Activated CD8-positive, alpha-beta T cell treated with anti-CD3 and anti-CD28 coated beads, Interleukin-2, amount 10 ng/mL, durations not matched to agents 7 days and 5 days (primary cell): Measurements from ENCODE around the gene RDH5. TPM values are rescaled to one million over a fixed set of nuclear protein-coding genes. Genes with fewer than 3 reads are reported as not detected.

ENCODE experiments used
- ATAC-seq: fragments of 150-1000 bp; cut with Tn5 transposase; one replicate; pipeline ENCODE4 v1.10.0; 2021; ENCODE audit warnings: moderate library complexity
- CTCF ChIA-PET: fragments of 350-600 bp; sonication (Branson Sonifier 250); formaldehyde crosslinking; loops from one replicate; lab custom pipeline; 2021; ENCODE audit warnings: antibody characterized with exemption; lab: Charles Lee
- POLR2A ChIA-PET: fragments of 350-600 bp; sonication (Branson Sonifier 250); formaldehyde crosslinking; loops from one replicate; lab custom pipeline; 2021; ENCODE audit warnings: antibody characterized with exemption; lab: Charles Lee
- DNase-seq: peaks from one replicate; pipeline ENCODE4 v3.0.0-alpha.2; 2020
- H3K27ac Mint-ChIP-seq: one replicate; pipeline ENCODE4 v1.8.0; 2021; ENCODE audit warnings: mild to moderate bottlenecking, mixed read lengths
- H3K27me3 Mint-ChIP-seq: one replicate; pipeline ENCODE4 v1.8.0; 2021; ENCODE audit warnings: low read depth, mixed read lengths
- H3K36me3 Mint-ChIP-seq: one replicate; pipeline ENCODE4 v1.8.0; 2021; ENCODE audit warnings: low read depth, mixed read lengths
- H3K4me1 Mint-ChIP-seq: one replicate; pipeline ENCODE4 v1.8.0; 2021; ENCODE audit warnings: low read depth, mixed read lengths
- H3K4me3 Mint-ChIP-seq: one replicate; pipeline ENCODE4 v1.8.0; 2021; ENCODE audit warnings: mild to moderate bottlenecking, mixed read lengths
- H3K9me3 Mint-ChIP-seq: one replicate; pipeline ENCODE4 v1.8.0; 2022; ENCODE audit warnings: mixed read lengths; ENCODE audit not compliant: insufficient read depth
- total RNA-seq, 2 experiments: library from RNA; stranded (reverse); gene quantifications; one replicate each; pipeline ENCODE4 v1.2.3, GENCODE V29; 2021

The RDH5 gene
- total RNA-seq, 2 experiments from 2014 or later, result 12.0 to 12.1 TPM

DNA sequence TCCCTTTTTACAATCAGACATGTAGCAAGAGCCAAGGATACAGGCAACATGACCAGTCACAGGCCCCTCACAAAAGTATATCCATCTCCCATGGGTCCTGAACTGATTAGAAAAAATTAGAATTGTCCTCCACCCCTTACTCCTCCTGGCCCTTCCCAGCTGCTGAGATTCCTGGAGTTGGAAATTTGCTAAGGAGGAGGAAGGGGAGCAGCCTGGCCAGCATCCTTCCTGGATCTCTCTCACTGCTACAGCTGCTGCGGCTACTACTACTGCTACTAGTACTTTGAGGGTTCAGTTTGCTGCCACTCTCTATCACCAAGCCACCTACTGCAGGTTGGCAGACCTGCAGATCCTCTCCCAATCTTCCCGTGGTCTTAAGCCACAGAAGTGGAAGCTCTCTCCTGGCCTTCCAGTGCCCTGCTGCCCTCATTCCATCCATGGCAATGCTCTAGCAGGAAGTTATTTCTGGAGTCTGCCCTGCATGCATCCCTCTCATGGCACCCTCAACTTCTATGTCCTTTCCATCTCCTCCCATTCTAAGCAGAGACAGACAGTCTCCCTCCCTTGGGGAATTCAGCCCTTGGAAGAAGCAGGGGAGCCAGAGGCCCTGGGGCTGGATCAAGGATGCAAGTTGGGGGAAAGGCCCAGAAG lies 13.5 kb upstream of the RDH5 start:
- H3K4me1 Mint-ChIP-seq, result peaks cover 20% of the 10 kb centered on the region
- ChIA-PET POLR2A (interaction anchor here (0.8 kb wide), 1 partner anchor 9 kb away, joined by 5 read pairs; the partner anchor contains the start of gene BLOC1S1), CTCF (interaction anchor here (0.7 to 1.6 kb wide), 7 partner anchors 9 to 63 kb away, joined by 3 to 6 read pairs (median 4); partner anchors contain the start of gene BLOC1S1)
- DNase-seq, result no peak
- no peak for ATAC-seq
- H3K9me3 Mint-ChIP-seq, result no peaks in the 10 kb centered on the region
- no peaks in the 10 kb centered on the region for H3K36me3 Mint-ChIP-seq
- peaks cover 41% of the 10 kb centered on the region for H3K27me3 Mint-ChIP-seq
- H3K27ac Mint-ChIP-seq, result no peak overlapping the region
- peak overlapping the region; percentile 76 for H3K4me3 Mint-ChIP-seq

DNA sequence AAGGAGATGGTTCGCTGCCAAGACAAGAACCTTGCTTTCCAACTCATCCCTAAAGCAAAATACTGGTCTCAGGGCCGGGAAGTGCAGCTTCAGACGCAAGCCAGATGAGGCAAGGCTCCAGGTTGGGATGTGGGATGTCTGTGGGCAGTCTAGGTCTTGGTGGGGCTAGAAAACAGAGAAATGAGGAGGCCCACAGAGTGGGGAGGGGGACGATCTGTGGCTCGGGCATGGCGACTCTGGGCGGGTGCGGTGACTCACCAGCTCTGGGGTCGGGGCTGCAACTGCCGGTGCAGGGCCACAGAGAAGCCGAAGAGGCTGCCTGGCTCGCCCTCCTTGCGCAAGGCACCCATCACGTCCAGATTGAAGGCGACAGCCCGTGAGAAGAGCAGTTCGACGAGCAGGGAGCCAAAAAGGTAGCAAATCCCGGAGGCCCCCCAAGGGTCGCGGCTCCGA lies 12.9 kb upstream of the RDH5 start:
- Mint-ChIP-seq H3K4me1 (peaks cover 20% of the 10 kb centered on the region), H3K27ac (no peak overlapping the region), H3K4me3 (peak overlapping the region; percentile 76), H3K36me3 (no peaks in the 10 kb centered on the region), H3K27me3 (peaks cover 45% of the 10 kb centered on the region), H3K9me3 (no peaks in the 10 kb centered on the region)
- POLR2A ChIA-PET, result interaction anchor here (0.8 kb wide), 1 partner anchor 9 kb away, joined by 5 read pairs; the partner anchor contains the start of gene BLOC1S1
- ATAC-seq (peak; percentile 5), DNase-seq (no peak)
- CTCF ChIA-PET, result no interaction called here

DNA sequence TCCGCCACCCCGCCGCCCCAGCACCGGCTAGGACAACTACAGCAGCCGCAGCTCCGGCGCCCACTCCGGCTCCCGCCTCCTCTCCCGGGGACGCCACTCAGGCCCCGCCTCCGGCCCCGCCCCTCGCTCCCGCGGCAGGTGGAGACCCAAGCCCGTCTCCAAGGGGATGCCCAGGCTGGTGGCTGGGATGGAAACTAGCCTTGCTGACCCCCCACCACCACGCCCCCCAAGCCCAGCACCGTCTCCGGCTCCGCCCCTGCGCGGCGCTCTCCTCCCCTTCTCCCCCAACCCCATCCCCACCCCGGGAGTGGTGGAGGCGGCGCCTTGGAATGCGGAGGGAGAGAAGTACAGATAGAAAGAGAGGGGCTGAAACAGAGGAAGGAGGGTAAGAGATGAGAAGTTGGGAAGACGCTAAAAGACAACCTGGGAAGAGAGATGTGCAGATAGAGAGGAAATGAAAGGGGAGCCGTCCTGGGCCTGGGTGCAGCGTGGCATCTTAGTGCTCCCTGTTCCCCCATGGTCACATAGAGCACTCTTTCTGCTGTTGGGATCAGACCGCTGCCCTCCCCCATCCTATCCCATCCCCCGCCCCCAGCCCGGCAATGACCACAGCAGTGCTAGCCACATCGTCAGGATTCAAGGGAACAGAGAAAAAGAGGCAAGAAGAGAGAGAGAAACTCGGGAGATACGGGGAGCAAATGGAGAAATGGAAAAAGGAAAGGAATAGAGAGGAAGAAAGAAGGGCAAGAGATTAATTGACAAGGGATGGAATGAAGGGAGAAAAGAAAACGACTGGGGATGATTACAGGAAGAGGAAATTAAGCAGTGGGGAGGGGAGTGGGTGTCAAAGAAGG lies 12.1 kb upstream of the RDH5 start, which contains the start of gene ITGA7:
TSS of gene ITGA7 (minus strand) at position 64 of the 854 bp plus-strand sequence. CDS start 222 bp downstream, outside the sequence.
- peak; percentile 91 for ATAC-seq
- H3K4me3 Mint-ChIP-seq, result peak within 1 kb of the TSS; percentile 76
- H3K36me3 Mint-ChIP-seq, result no peaks in the 10 kb centered on the region
- peaks cover 51% of the 10 kb centered on the region for H3K27me3 Mint-ChIP-seq
- H3K4me1 Mint-ChIP-seq, result peaks cover 20% of the 10 kb centered on the region
- peak; percentile 65 for DNase-seq
- ChIA-PET POLR2A (no interaction called here), CTCF (no interaction called here)
- H3K9me3 Mint-ChIP-seq, result no peaks in the 10 kb centered on the region
- H3K27ac Mint-ChIP-seq, result no peak within 1 kb of the TSS

DNA sequence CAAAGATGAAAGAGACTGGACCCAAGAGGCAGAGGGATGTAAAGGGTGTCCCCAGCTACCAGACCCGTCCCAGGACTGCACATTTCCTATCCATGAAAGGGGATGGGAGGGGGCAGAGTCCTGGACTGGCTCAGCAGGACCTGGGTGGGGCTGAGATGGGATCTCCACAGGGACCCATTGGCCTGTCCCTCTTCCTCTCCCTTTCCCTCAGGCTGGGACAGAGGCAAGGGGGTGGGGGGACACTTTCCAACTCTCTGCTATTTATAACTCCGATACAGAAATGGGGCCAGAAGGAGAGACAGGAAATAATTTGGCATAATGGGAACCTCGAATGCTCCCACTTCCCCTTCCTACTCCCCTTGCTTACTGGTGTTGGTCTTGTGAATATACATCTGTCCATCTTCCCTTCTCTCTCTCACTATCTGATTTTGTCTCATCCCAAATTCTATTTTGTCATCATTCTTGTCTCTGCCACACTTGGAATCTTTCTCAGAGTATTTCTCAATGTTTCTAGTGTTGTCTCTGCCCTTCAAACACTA lies 11.4 kb upstream of the RDH5 start:
- Mint-ChIP-seq H3K4me1 (peaks cover 20% of the 10 kb centered on the region), H3K9me3 (no peaks in the 10 kb centered on the region), H3K4me3 (peak overlapping the region; percentile 76), H3K27ac (no peak overlapping the region), H3K27me3 (peaks cover 54% of the 10 kb centered on the region), H3K36me3 (no peaks in the 10 kb centered on the region)
- ATAC-seq (no peak), DNase-seq (no peak)
- POLR2A ChIA-PET, result no interaction called here
- CTCF ChIA-PET, result no interaction called here

DNA sequence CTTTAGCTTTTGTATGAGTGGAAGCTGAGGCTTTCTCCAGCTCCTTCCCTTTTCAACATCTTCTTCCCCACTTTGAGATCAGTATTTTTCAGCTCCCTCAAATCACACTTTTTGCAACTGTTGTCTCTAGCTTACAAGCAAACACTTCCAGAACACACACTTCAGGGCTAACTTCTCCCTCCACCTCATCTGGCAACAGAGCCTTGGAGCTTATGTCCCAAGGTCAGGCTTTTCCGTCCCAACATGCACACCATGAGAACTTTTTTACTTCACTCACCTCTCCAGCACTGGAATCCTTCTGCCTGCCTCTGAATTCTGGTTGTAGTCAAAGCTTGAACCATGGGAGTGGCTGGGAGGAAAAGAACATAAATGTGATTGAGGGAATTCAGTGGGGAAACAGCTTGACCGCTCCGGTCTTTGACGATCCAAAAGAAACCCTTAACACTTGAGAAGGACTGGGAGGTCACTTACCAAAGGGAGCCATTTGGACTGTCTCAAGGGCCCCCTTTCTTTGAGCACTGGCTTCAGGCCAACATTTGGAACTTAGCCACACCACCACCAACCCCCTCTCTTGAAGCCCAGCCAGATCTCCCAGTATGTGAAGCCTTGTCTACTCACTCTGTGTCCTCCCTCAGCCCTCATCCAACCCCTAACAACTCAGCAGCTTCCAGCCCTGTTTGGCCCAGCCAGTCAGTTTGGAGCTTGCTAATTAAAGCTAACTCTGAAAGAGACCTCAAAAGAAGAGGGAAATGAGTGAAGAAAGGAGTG lies 8.2 kb upstream of the RDH5 start:
- ChIA-PET CTCF (interaction anchor here (1.1 to 1.8 kb wide), 3 partner anchors 27 to 65 kb away, joined by 3 to 5 read pairs (median 3); no protein-coding TSS in a partner anchor), POLR2A (no interaction called here)
- Mint-ChIP-seq H3K9me3 (no peaks in the 10 kb centered on the region), H3K27me3 (peaks cover 46% of the 10 kb centered on the region), H3K4me1 (peaks cover 33% of the 10 kb centered on the region), H3K27ac (no peak overlapping the region), H3K36me3 (peaks cover 3% of the 10 kb centered on the region), H3K4me3 (no peak overlapping the region)
- DNase-seq, result no peak
- ATAC-seq, result no peak

DNA sequence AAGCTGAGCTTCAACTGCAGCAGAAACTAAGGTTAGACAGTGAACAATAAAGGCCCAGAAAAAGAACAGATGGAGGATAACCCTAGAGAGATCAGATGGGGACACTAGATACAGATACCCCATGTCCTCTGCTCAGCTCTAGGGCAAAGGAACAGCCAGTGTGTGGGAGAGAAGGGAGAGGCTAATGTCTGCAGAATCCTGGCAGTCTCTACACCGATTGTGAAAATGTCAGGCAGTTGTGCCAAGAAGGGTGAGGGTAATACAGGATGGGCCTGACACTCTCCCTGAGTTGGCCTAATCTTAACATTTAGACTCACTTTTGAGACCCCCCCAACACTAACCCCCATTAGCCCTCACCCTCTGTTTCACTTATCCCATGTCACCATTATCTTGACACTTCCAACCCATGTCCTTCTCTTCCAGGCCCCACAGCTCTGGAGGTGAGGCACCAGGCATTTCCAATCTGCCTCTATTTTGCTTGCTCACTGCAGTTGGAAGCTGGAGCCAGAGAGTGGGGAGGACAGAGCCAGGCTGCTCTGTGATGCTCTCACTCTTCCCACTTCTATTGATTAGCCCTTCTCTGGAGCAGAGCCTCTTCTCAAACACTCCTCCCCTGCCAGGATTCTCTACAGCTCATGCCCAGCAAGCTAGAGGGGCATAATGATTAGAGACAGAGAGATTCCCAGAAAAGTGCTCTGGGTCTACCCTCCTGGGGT lies 7.3 kb upstream of the RDH5 start:
- ATAC-seq (no peak), DNase-seq (no peak)
- Mint-ChIP-seq H3K27me3 (peaks cover 41% of the 10 kb centered on the region), H3K4me3 (no peak overlapping the region), H3K36me3 (peaks cover 8% of the 10 kb centered on the region), H3K27ac (no peak overlapping the region), H3K9me3 (no peaks in the 10 kb centered on the region), H3K4me1 (peaks cover 36% of the 10 kb centered on the region)
- ChIA-PET CTCF (interaction anchor here (1.1 to 1.6 kb wide), 2 partner anchors 26 to 66 kb away, joined by 3 to 5 read pairs; no protein-coding TSS in a partner anchor), POLR2A (no interaction called here)

DNA sequence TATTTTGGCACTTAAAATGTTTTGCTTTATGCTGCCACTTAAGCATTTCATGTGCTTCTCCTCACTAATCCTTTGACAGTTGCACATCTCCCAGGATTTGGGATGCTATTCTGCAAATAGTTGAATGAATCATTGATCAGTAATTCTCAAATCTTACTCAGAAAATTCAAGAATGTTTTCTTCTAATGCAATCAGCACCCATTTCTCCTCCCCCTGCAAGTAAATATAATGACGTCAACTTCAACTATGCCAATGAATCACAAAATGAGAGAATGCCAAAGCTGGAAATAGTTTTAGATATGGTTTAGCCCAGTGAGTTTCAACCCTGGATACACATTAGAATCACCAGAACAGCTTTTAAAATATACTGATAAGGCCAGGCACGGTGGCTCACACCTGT lies 6.5 kb upstream of the RDH5 start:
- ChIA-PET POLR2A (no interaction called here), CTCF (interaction anchor here (0.9 to 1.6 kb wide), 2 partner anchors 11 to 25 kb away, joined by 3 to 5 read pairs; no protein-coding TSS in a partner anchor)
- Mint-ChIP-seq H3K4me3 (no peak overlapping the region), H3K27ac (no peak overlapping the region), H3K36me3 (peaks cover 14% of the 10 kb centered on the region), H3K27me3 (peaks cover 35% of the 10 kb centered on the region), H3K9me3 (no peaks in the 10 kb centered on the region), H3K4me1 (peaks cover 38% of the 10 kb centered on the region)
- DNase-seq (no peak), ATAC-seq (no peak)

DNA sequence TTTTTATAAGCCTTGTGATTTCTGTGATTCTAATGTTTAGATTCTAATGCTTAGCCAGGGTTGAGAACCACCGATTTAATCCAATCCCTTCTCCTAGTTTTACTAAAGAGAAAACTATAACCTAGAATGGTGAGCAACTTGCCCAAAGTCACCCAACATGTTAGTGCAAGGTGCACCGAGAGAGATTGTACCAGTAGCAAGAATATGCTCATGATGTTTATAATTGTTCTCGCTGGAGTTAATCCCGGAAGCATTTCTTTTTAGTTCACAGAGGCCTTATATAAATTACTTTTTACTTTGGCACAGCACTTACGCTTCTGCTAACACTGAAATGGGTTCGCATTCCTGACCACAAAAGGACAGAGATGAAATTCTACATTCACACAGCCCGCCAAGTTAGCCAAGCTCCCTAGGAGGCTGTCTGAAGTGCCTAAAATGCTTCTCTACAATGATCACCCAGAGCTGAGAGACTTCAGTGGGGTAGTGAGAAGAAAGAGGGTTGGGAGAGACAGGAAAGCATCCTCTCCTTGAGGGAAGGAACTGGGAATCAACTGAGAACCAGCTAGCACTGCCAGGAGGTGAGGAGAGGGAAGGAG lies 4.9 kb upstream of the RDH5 start:
- POLR2A ChIA-PET, result interaction anchor here (1.2 to 3.3 kb wide), 6 partner anchors 8 to 218 kb away, joined by 3 to 28 read pairs (median 4); partner anchors contain the start of gene CD63

DNA sequence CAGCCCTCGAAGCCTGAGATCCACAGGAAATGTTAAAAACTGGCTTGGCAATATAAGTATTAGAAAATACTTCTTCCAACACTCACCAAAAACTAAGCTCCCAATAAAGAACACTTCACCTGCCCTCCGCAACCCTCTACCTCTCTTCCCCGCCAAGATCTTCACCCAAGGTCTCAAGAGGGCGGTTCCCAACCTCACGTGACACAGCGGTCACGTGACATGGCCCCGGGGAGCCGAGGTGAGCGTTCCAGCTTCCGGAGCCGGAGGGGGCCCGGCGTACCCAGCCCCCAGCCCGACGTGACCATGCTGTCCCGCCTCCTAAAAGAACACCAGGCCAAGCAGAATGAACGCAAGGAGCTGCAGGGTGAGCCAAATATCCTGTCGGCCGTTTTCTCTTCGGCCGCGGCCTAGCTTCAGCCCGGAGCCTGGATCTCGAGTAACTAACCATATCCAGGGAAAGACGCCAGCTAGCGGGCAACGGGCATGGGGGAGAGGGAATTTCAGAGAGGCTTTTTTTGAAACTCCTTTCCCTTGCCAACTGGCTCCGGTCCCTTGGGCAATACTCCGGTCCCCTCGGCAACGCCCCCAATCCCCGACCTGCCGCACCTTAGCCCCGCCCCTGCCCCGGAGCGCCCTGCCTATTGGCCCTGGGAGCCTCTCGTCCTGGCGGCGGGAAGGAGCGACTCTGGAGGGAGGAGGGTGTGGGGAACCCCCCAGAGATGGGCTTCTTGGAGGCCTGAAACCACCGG lies 4.2 kb upstream of the RDH5 start, which contains the start of gene BLOC1S1:
TSS of gene BLOC1S1 (plus strand) at position 214 of the 749 bp plus-strand sequence. CDS start at position 220, 6 bp downstream.
- peaks cover 17% of the 10 kb centered on the region for H3K27me3 Mint-ChIP-seq
- DNase-seq (peak; percentile 95), ATAC-seq (peak; percentile 95)
- CTCF ChIA-PET, result interaction anchor here (1.0 to 6.8 kb wide), 10 partner anchors 9 to 1972 kb away, joined by 3 to 43 read pairs (median 6); partner anchors contain the start of gene CD63
- H3K27ac Mint-ChIP-seq, result peak within 1 kb of the TSS; percentile 96
- peak within 1 kb of the TSS; percentile 97 for H3K4me3 Mint-ChIP-seq
- H3K36me3 Mint-ChIP-seq, result peaks cover 19% of the 10 kb centered on the region
- peaks cover 54% of the 10 kb centered on the region for H3K4me1 Mint-ChIP-seq
- POLR2A ChIA-PET, result interaction anchor here (1.2 to 3.3 kb wide), 6 partner anchors 9 to 218 kb away, joined by 3 to 28 read pairs (median 4); partner anchors contain the start of gene CD63
- no peaks in the 10 kb centered on the region for H3K9me3 Mint-ChIP-seq

More for the DNA sequence above, 4.9 kb upstream of the RDH5 start:
- H3K4me3 Mint-ChIP-seq, result peak overlapping the region; percentile 97
- DNase-seq (no peak), ATAC-seq (no peak)
- peaks cover 19% of the 10 kb centered on the region for H3K36me3 Mint-ChIP-seq
- peak overlapping the region; percentile 96 for H3K27ac Mint-ChIP-seq
- H3K4me1 Mint-ChIP-seq, result peaks cover 47% of the 10 kb centered on the region
- no peaks in the 10 kb centered on the region for H3K9me3 Mint-ChIP-seq
- peaks cover 22% of the 10 kb centered on the region for H3K27me3 Mint-ChIP-seq
- CTCF ChIA-PET, result interaction anchor here (1.0 to 6.8 kb wide), 8 partner anchors 9 to 1972 kb away, joined by 3 to 43 read pairs (median 6); partner anchors contain the start of gene CD63
